Endothelial cell of coronary artery (primary cell): Measurements from ENCODE around the gene BTG2. TPM values are rescaled to one million over a fixed set of nuclear protein-coding genes. Genes with fewer than 3 reads are reported as not detected.

ENCODE experiments used
- total RNA-seq: library from RNA; depleted of rRNA; stranded (reverse); fragments of >200 nt; gene quantifications from 2 replicates; pipeline ENCODE4 v1.2.3, GENCODE V29; 2014

Gene BTG2
- 33.4 and 39.1 TPM in 2 replicates for total RNA-seq

GRCh38 chr1:203304919-203305808 lies at the start of gene BTG2:
BTG2 (plus strand) TSS chr1:203305519; CDS start chr1:203305607, 88 bp downstream.

GRCh38 chr1:203351037-203351625 lies 45.8 kb downstream of the BTG2 start, which contains the start of gene FMOD:
FMOD (minus strand) TSS chr1:203351122; CDS start chr1:203348270, 2,852 bp downstream.

Other genes with a start within 250 kb of the BTG2 start
- not detected in 2 replicates for gene MYOG, start 219.5 kb upstream of the BTG2 start, total RNA-seq
- gene ADORA1, start 177.8 kb upstream of the BTG2 start, total RNA-seq, result not detected in 2 replicates
- gene MYBPH, start 129.7 kb upstream of the BTG2 start, total RNA-seq, result not detected in 2 replicates
- 0.09 TPM in 1 of 2 replicates, not detected in the other for gene CHI3L1, start 118.8 kb upstream of the BTG2 start, total RNA-seq
- not detected in 2 replicates for gene CHIT1, start 75.8 kb upstream of the BTG2 start, total RNA-seq
- 0.47 TPM in 1 of 2 replicates, not detected in the other for gene FMOD, start 45.6 kb downstream of the BTG2 start, total RNA-seq
- under 0.01 TPM in 1 of 2 replicates, not detected in the other for gene PRELP, start 170.3 kb downstream of the BTG2 start, total RNA-seq
- not detected in 2 replicates for gene OPTC, start 188.6 kb downstream of the BTG2 start, total RNA-seq